Mucosa of descending colon (tissue), 3 donors: ENCODE results near the gene IRF2BP2. TPM values are rescaled to one million over a fixed set of nuclear protein-coding genes. Genes with fewer than 3 reads are reported as not detected.

Source experiments
- ATAC-seq: fragments of 200-7000 bp; cut with Tn5 transposase; one replicate; pipeline ENCODE4 v1.9.1; 2020; ENCODE audit warnings: mild to moderate bottlenecking, moderate library complexity
- DNase-seq, 3 donors: peaks; one replicate each; pipeline ENCODE4 v3.0.0-alpha.2; 2020
- H3K36me3 ChIP-seq: fragments of 200-600 bp; one replicate; pipeline ENCODE4 v1.8.0; 2021; ENCODE audit warnings: low read depth, mild to moderate bottlenecking
- H3K4me1 ChIP-seq: fragments of 200-600 bp; one replicate; pipeline ENCODE4 v1.8.0; 2021; ENCODE audit warnings: low read depth, mild to moderate bottlenecking
- H3K4me3 ChIP-seq: fragments of 200-600 bp; one replicate; pipeline ENCODE4 v1.8.0; 2021; ENCODE audit warnings: mild to moderate bottlenecking
- H3K9me3 ChIP-seq: fragments of 200-600 bp; one replicate; pipeline ENCODE4 v1.8.0; 2021; ENCODE audit warnings: mild to moderate bottlenecking
- CTCF ChIP-seq: fragments of 200-600 bp; IDR thresholded peaks from one replicate; pipeline ENCODE4 v1.8.0; 2022; ENCODE audit warnings: antibody characterized with exemption, mild to moderate bottlenecking
- intact Hi-C, 2 donors: fragments of 100-400 bp; cut with DNase I in 1 of 2; cut with micrococcal nuclease in 1 of 2; formaldehyde crosslinking; loops; one replicate each; pipeline versions ENCODE4 v1.11.0 to v1.11.1; 2022; cut with DNase I, micrococcal nuclease
- total RNA-seq, 3 donors: library from RNA; stranded (reverse); fragmentation: NEBNext Ultra II Directional in 2 of 3; extraction: Animal tissue kit (Norgen Biotek cat#: 25700) in 2 of 3; gene quantifications; one replicate each; pipeline versions ENCODE4 v1.2.1 to v1.2.4, GENCODE V29; 2021 to 2023
- donor health status: DM: no; HTN: no; CAD: no; lungs with moderate emphysema.
- donor health status: DM: no; HTN: no; CAD: no.
- donor health status: DM: no; HTN: yes; CAD: no.

IRF2BP2 gene
- total RNA-seq, 3 donors from 2014 or later, result 134 to 180 (median 156) TPM

DNA sequence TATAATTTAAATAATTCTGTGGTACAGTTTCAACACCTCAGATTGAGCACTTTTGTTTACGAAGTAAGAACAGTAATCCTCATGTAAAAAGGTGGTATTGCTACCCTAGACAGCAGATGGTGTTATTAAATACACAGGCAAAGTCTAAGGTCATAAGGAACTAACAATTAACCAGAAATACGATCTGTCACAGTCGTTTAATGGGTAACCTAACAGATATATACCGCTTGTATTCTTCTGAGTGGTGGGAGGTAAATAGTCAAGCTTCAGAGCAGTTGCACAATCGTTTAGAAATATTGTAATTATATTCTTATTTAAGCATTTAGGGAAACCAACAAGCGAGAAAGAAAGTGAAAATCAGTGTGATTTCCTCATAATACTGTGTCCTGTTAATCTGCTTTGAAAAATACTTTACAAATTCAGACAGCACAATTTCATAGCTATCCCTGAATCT, 9.8 kb upstream of the IRF2BP2 start:
- ATAC-seq, result peak; percentile 83
- TF ChIP-seq CTCF, result no peak
- intact Hi-C loops, result no loop called here
- peaks cover 28% of the 10 kb centered on the region for H3K4me1 ChIP-seq
- no peaks in the 10 kb centered on the region for H3K36me3 ChIP-seq
- no peak overlapping the region for H3K4me3 ChIP-seq
- DNase-seq, result no peak
- no peaks in the 10 kb centered on the region for H3K9me3 ChIP-seq

- no peak for DNase-seq
- intact Hi-C loops, result no loop called here
- ATAC-seq, result peak; percentile 13
- Histone ChIP-seq H3K4me3 (no peak overlapping the region), H3K4me1 (peaks cover 31% of the 10 kb centered on the region), H3K9me3 (no peaks in the 10 kb centered on the region), H3K36me3 (no peaks in the 10 kb centered on the region)
- no peak for TF ChIP-seq CTCF
Observed at GRCh38 chr1:234619071-234619480, 9.1 kb upstream of the IRF2BP2 start.

DNA sequence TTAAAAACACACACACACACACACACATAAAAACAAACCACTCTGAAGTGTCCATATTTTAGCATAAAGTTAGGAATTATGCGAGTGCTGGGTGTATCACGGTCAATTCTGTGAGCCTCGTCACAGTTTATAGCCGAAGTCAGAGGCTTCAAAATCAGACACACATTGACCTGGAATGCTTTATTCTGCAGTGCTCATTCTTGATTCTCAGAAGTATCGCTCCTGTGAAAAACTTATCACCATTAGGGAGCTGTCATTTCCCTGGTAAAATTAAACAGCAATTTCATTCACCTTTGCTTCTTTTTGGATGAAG, 8.7 kb upstream of the IRF2BP2 start:
- H3K36me3 ChIP-seq, result no peaks in the 10 kb centered on the region
- no peak overlapping the region for H3K4me3 ChIP-seq
- ATAC-seq, result no peak
- TF ChIP-seq CTCF, result no peak
- no peaks in the 10 kb centered on the region for H3K9me3 ChIP-seq
- intact Hi-C loops, result no loop called here
- H3K4me1 ChIP-seq, result peaks cover 33% of the 10 kb centered on the region
- DNase-seq, result no peak

DNA sequence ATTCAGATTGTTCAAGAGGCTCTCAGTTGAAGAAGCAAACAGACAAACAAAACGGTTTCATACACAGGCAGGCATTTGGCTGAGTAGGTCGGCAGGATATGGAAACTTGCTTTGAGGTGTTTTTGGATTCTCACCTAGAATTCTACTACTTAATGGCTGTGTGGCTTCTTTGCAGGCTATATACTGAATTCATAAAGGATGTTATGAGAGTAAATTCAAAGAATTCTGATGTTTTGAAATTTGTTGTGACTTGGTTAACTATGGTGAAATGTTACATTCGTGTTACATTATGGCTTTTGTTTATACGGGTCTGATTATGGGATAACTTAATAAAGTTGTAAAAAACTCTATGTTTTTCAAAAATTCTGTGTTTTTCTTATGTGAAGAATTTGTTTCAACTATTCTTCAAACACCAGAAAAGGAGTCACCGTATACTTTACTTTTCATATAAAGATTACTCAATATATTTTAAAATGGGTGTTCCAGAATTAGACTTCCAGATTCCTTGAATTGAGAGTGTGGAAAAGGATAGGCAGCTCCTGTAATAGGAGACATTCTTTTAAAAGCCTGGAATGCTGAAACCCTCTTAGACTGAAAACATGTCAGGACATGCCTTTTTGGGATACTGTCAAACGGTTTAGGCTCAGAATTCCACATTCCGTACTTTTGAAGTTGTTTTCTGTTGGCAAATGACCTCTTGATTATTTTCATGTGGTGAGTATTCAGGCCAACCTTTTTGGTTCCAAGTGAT, 8.2 kb upstream of the IRF2BP2 start:
- Histone ChIP-seq H3K4me1 (peaks cover 38% of the 10 kb centered on the region), H3K9me3 (no peaks in the 10 kb centered on the region), H3K4me3 (no peak overlapping the region), H3K36me3 (no peaks in the 10 kb centered on the region)
- ATAC-seq, result no peak
- DNase-seq, result no peak
- TF ChIP-seq CTCF, result no peak
- intact Hi-C loops, result no loop called here

- H3K36me3 ChIP-seq, result no peaks in the 10 kb centered on the region
- H3K4me3 ChIP-seq, result no peak overlapping the region
- no peak for ATAC-seq
- no peak for TF ChIP-seq CTCF
- peaks cover 44% of the 10 kb centered on the region for H3K4me1 ChIP-seq
- intact Hi-C loops, result no loop called here
- H3K9me3 ChIP-seq, result no peaks in the 10 kb centered on the region
- DNase-seq, result no peak
Observed at GRCh38 chr1:234617131-234617985, 7.4 kb upstream of the IRF2BP2 start.
